HG02981 (cell line): ENCODE measurements around the gene AOPEP.

Source experiments
- ATAC-seq: cut with Tn5 transposase; IDR thresholded peaks from one replicate; pipeline ENCODE4 v1.9.1; 2021; ENCODE audit warnings: mild to moderate bottlenecking, moderate library complexity; ENCODE audit not compliant: unreplicated experiment

AOPEP gene

DNA sequence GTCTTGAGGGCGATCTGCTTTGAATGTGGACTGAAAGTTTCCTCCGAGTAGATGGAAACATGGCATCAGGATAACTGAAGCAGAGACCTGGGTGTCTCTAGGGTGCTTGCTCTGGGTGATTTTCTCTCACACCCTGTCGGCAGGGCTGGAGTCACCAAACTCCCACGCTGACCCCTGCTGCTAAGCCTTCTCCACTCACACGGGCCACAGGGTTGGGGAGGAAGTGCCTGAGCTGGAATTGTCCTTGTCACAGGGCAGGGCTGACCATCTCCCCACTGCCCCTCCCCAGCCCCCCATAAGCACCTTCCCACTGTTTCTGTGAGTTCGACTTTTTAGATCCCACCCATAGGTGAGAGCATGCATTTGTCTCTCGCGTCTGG, 378.1 kb downstream of the AOPEP start:
- no peak for ATAC-seq

DNA sequence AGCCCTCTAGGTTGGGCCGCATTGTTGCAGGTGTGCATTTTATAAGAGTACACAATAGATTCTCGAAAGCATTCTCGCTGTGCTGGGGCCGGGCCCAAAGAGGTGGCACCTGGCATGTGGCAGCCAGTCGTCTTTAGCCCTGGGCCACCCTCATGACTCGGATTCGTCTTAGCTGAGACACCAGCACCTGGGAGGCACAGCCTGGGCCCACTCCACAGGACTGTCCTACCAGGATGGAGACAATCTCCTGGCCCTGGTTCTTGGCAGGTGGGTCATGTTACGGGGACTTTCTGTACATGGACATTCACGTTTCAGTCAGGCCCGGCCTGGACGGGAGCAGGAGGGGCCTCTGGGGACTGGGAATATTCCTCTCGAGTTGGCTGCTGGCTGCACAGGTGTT, 378.5 kb downstream of the AOPEP start:
- no peak for ATAC-seq

DNA sequence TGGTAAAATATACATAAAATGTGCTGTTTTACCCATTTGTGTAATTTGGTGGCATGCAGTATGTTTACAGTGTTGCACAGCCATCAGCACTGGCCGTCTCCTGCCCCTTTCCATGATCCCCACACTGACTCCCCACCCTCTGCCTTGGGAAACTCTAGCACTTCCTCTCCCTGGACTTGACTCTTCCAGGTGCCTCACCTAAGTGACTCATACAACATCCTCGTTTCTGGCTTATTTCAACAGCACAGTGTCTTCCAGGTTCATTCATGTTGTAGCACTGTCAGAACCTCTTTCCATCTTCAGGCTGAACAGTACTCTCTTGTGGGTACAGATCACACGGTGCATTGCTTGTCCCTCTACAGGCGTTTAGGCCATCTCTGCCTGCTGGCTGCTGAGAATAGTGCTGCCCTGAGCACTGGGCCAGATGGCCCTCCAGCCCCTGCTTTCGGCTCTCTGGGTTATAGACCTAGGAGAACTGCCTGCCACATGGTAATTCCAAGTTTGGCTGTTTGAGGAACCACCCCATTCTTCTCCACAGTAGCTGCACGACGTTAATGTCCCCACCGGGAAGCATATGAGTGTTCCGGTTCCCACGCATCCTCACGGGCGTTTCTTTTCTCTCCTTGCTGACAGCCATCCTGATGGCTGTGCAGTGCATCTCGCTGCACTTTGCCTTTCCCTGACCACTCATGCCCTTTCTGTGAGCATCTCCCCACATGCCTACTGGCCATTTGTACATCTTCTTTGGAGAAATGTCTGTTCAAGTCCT, 379.2 kb downstream of the AOPEP start:
- no peak for ATAC-seq

DNA sequence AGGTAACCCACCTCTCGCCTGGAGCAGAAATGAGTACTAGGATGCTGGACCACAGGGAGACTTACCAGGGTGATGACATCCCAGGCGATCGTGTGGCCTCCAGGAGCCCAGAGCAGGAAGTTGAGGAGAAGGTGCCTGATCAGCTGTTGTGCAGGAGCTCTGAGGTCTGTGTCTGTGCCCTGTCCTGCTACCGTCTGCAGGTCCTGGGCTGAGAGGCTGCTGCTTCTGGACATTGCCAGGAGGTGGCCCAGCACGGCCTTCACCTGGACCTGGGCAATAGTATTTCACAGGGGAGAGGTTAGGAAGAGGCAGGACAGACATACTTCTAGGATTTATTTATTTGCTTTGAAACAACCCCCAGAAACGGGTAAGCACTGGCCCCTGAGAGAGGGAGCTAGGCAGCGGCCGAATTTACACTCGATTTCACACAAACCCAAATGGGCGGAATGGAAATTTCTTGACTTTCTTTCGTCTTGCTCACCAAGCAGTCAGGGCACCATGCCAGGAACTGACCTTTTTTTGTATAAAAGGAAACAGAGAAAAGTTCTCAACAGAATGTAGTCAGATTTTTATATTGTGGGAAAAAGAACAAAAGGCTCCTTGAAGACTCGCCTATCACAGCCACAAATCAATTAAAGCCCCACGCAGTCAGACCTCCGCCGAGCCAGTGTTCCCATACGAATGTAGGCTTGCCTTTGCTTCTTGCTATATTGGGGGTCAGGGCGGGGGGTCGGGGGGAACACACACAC, 380.7 kb downstream of the AOPEP start:
- ATAC-seq = no peak

DNA sequence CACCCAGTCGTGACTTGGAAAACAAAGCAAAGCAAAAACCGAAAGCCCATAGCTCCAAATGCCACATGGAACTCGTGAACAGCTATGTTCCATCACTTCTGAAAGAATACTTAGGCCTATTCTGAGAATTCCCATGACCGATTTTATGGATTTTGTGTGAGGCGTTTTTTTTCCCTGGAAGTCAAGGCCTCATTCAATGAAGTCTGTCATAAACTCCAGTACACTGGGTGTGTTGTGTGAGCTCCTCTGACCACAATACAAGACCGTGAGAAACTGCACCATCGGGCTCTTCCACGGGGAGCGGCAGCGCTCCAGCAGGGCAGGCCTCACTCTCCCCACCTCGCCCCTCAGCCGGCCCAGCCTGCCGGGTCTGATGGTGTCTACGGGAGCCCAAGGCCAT, 381.5 kb downstream of the AOPEP start:
- no peak for ATAC-seq

DNA sequence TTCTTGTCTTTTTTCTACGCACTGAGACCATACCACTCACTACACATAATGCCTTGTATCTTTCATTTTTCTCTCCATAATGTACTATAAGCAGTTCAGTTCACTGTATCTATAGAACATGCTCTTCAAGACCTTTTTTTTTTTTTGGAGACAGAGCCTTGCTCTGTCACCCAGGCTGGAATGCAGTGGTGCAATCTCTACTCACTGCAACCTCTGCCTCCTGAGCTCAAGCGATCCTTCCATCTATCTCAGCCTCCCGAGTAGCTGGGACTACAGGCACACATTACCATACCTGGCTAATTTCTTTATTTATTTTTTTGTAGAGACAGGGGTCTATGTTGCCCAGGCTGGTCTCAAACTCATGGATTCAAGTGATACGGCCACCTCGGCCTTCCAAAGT, 382.3 kb downstream of the AOPEP start:
- ATAC-seq = no peak

DNA sequence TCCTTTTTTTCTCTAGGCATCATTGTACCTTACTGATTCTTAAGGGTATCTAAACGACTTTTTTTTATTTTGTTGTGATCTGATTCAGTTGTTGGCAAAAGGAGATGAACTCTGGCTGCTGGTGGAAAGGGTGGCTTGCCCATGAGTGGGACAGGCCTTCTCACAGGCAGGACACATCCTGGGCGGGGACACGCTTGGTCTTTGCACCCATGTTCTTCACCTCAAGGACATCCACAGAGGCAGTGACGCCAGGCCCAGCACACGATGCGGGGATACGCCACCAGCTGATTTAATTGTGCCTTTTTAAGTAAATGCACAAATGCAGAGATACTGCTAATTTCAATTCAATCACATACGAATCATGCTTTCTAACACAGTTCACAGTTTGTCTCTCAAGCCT, 383.0 kb downstream of the AOPEP start:
- ATAC-seq = no peak

DNA sequence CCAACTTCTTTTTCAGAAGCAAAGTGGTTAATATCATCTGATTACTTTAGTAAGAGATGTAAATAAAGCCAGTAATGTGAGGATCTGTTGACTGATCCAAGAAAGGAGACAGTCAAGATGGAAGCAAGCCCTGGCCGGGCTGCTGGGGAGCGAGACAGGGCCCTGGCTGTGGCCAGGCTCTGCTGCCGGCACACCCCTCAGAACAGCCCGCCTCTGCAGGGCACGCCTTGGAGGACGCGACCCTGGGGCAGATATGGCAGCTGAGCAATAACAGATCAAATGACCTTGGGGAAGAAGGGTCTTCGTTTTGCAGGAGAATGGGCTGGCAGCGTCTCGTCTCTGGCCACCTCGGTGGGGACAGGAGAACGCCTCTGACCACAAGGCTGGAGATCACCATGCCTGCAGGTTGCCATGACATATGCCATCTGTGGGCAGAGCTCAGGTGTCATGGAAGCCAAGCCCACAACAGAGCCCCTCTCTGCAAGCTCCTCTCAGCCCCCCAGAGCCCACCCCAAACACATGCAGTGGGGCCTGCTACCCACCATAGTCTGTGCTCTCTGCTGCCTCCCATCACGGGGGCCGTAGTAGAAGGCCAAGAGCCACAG, 384.5 kb downstream of the AOPEP start:
- no peak for ATAC-seq

DNA sequence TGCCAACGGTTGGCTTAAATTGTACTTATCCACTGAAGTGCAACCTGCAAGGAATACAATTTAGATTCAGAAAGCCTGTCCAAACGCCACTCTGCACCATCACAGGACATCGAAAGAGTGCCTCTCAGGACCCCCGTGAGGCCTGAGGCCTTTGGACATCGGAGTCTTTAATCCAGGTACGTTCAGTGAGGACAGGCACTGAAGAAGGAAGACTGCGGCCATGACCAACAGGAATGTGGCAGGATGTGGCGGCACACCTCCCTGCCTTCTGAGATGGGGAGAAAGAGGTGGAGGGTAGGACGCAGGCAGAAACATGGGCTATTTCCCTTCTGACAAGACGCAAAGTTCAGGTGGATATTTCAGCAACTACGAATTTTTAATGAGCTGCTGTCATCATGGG, 385.2 kb downstream of the AOPEP start:
- no peak for ATAC-seq

DNA sequence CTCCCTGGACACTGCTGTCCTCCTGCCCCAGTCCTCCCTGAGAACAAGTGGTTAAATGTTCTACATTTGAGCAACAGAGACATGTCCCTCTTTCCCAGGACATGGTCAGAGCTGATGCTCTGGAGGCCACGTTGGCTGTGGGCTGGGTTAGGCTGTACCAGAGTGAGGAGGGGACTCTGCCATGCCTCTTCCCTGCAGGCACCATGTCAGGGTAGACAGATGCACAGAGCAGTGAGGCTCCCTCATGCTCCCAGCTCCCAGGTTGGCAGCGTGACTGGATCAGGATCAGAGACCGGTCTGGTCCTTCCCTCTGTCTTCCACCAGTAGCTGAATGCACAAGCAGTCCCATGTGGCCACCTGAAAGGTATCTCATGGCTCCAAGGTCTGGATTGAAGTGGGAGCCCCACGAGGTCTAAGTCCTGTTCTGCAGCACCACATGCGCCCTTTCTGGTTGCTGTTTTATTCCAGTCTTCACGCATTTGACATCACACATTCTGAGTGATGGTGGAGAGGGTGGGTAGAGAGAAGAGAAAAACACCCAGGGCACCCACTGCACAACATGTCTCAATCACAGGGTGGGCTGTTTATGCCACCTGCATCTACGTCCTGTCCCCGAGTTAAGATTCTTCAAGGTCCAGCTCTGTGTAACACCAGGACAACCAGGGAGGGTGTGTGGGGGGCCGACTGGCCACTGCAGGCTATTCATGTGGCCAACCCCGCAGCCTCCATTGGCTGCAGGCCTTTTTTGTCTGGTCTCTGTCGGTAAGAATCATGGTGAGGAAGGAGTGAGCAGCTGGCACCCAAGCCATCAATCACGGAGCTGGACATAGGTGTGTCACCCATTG, 386.2 kb downstream of the AOPEP start:
- ATAC-seq = no peak

DNA sequence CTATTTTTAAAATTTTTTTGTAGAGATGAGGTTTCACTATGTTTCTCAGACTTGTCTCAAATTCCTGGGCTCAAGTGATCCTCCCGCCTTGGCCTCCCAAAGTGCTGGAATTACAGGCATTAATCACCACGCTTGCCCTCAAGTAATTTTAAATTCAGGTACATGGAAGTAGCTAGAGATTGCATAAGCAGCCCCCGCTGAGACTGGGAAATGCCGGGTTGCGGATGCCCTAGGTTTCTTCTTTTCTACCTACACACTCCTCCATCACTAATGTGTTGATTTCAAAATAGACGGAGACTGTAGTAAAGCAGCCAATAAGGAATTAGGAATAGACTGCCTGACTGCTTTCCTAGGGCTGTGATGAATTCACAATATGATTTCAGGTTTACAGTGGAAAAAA, 388.6 kb downstream of the AOPEP start:
- ATAC-seq = no peak

DNA sequence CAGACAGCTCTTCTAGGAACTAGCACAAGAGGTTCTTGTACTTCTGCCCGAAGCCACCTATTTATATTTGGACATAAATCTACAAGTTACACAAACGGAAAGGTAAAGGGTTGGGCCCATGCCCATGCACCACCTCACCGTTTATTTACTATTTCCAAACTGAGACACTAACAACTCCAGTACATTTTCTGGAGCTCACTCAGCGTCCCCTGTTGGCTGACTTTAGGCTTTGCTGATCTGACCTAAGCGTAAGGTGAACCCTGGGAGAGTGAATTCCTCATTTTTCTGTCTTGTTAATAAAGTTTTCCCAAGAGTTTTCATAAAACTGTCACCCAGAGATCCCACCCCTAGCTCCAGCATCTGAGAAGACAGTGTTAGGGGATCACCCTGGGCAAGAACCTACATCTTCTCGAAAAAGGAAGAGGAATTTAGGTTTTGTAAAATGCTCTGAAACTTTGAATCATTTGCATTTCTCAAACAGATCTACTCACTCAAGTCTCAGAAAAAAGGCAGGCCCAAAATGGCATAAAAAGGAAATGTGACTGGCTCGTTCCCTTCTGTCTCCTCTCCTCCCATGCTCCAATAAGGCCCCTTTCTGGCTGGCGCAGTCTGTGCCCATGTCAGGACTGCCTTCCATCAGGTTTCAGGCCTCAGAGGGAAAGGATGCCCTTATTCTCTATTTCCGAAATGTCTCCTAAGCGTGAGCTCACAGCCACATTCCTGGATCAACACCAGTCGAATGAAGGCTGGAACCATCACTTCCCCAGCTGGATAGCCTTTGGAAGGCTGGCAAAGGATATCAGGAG, 389.7 kb downstream of the AOPEP start:
- ATAC-seq = no peak

DNA sequence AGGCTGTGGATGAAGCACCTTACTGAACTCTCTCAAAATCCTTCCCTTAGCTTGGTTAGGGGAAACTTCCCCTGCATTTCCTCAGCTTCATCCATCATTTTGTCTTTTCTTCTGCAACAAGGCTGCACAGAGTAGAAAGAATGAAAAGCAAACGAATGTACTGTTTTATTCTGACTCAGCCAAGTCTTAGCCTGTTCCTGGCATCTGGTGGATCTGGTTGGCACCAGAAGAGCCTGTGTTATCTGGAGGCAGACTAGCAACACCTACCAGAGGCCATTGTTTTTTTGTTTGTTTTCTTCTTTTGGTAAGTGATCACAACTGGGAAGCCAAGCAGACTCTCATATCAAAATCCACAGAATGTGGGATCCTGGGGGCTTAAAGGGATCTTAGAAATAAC, 390.3 kb downstream of the AOPEP start:
- ATAC-seq = no peak

DNA sequence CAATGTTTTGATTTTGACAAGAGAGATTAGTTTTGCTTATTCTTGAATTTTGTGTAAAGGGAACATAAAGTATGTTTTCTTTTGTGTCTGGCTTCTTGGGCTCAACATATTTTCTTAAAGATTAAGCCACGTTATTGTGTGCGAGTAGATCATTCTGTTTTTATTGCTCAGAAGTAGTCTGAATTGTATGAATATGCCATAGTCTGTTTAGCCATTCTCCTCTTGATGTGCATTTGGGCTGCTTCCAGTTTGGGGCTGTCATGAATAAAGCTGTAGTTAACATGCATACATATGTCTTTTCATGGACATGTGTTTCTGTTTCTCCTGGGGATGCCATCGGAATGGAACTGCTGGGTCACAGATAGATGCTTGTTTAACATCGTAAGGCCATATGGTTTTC, 392.1 kb downstream of the AOPEP start:
- ATAC-seq = no peak

DNA sequence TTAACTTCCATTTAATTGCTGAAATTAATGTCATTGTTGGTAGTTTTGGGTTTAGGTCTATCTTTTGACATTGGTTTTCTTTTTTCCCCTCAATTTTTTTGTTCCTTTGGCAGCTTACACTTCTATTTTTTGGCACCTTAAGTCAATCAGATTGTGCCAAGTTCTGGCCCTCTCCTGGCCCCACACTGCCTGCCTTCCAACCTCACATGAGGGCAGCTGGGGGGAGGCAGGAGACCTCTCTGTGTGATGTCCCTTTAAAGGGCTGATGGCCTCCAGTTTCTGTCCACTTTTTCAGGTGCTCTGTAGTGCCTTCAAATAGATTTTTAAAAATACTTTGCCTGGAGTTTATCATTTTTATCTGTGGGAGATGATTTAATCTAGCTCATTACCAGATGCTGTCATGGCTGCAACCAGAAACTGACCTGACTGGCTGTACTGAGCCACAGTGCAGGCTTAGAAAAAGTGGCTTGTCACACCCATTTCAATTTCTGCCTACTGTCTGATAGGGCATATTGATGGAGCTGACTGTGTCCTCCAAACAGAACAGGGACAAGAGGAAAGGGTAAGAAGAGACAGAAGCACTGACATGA, 394.4 kb downstream of the AOPEP start:
- no peak for ATAC-seq

DNA sequence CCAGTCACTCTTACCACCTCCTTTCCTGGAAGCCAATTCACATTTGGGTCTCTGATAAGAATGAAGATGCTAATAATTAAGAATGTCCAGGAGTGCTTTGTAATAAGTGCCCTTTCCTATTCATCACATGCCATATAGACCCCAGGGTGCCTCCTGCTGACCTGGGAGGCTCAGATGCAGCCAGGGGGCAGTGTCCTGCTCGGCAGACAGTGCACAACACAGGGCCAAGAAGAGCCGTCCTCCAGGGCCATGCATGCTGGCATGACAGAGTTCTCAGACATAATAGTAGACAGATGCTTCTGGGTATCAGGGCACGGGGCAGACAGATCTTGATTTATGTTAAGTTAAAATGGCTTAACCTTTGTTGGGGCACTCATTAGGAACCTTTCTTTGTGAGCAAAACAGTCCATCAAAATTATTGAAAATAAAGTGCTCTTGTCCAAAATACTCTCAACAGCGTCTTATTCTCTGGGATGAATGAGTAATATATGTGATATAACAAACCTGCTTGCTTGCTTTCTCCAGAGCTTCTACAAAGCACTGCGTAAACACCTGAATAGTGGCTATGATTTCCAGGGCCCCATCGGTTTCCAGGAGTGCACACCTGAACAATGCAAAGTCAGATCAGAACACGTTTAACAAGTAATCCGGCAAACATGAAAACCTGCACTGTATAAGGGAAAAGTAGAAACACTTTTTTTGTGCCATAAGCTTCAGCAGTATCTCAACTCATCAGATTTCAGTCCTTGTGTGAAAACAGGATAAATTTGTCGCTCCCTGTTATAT, 398.3 kb downstream of the AOPEP start:
- no peak for ATAC-seq

DNA sequence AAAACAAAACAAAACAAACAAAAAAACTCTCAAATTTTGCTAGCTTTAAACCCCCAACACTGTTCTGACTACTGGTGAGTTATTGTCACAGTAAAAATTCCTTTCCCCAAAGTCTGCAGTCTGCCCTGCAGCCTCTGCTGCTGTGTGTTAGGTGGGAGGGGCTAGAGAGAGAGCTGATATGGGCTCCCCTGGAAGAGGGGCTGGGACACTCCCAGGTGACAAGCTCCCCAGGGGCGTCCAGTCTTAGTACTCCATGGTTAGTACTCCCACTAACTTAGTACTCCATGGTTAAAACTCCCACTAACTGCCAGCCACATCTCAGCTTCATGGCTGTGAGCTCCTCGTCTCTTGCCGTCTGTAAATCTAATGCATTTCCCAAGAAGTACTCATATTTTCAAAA, 399.2 kb downstream of the AOPEP start:
- ATAC-seq = no peak

DNA sequence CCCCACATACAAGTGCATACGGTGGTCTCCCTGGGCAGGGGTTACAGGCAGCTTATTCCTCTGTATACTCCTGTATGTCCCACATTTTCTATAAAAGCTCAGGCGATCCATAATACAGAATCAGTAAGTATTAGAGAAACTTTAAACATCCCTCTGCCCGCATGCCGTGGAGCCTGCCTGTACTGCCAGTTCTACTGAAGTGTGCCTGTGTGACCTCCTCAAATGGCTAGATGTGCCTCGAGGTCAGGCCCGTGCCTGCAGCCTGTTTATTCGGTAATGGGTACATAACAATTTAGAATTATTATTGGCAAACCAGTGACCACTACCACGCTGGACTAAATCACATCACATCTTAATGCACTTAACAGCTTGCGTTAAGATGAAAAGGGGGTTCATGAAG, 400.2 kb downstream of the AOPEP start:
- no peak for ATAC-seq
